ENCODE results near the gene SNX22.

Gene SNX22

GRCh38 chr15:64125978-64126377, 25.6 kb upstream of the SNX22 start:
- no peak for ATAC-seq (ENCODE audit: low read depth)
- peaks cover 84% of the 10 kb centered on the region for H3K36me3 ChIP-seq (ENCODE audit: low read depth)
- no peak for TF ChIP-seq CTCF (IDR thresholded peaks at IDR 0.05; ENCODE audit: poor library complexity, severe bottlenecking)

GRCh38 chr15:64127521-64128270, 23.8 kb upstream of the SNX22 start:
- TF ChIP-seq CTCF (IDR thresholded peaks at IDR 0.05; ENCODE audit: poor library complexity, severe bottlenecking) = no peak
- Histone ChIP-seq H3K27me3 (ENCODE audit: insufficient read depth, poor library complexity, severe bottlenecking) (no peaks in the 10 kb centered on the region), H3K36me3 (ENCODE audit: low read depth) (peaks cover 84% of the 10 kb centered on the region), H3K4me3 (ENCODE audit: severe bottlenecking) (no peak overlapping the region), H3K4me1 (ENCODE audit: insufficient read depth, poor library complexity, severe bottlenecking) (no peaks in the 10 kb centered on the region), H3K27ac (ENCODE audit: poor library complexity, severe bottlenecking) (no peak overlapping the region), H3K9me3 (ENCODE audit: severe bottlenecking) (no peaks in the 10 kb centered on the region)
- DNase-seq (ENCODE audit: low spot score) (no peak), ATAC-seq (ENCODE audit: low read depth) (no peak)

More at GRCh38 chr15:64125978-64126377, 25.6 kb upstream of the SNX22 start:
- DNase-seq (ENCODE audit: low spot score) = no peak
- H3K4me3 ChIP-seq (ENCODE audit: severe bottlenecking) = no peak overlapping the region
- H3K27me3 ChIP-seq (ENCODE audit: insufficient read depth, poor library complexity, severe bottlenecking) = no peaks in the 10 kb centered on the region
- H3K4me1 ChIP-seq (ENCODE audit: insufficient read depth, poor library complexity, severe bottlenecking) = no peaks in the 10 kb centered on the region
- no peaks in the 10 kb centered on the region for H3K9me3 ChIP-seq (ENCODE audit: severe bottlenecking)
- no peak overlapping the region for H3K27ac ChIP-seq (ENCODE audit: poor library complexity, severe bottlenecking)

- no peaks in the 10 kb centered on the region for H3K27me3 ChIP-seq (ENCODE audit: insufficient read depth, poor library complexity, severe bottlenecking)
- H3K27ac ChIP-seq (ENCODE audit: poor library complexity, severe bottlenecking) = no peak overlapping the region
- peaks cover 95% of the 10 kb centered on the region for H3K36me3 ChIP-seq (ENCODE audit: low read depth)
- ATAC-seq (ENCODE audit: low read depth) (no peak), DNase-seq (ENCODE audit: low spot score) (no peak)
- H3K4me3 ChIP-seq (ENCODE audit: severe bottlenecking) = no peak overlapping the region
- H3K9me3 ChIP-seq (ENCODE audit: severe bottlenecking) = no peaks in the 10 kb centered on the region
- TF ChIP-seq CTCF (IDR thresholded peaks at IDR 0.05; ENCODE audit: poor library complexity, severe bottlenecking) = no peak
- no peaks in the 10 kb centered on the region for H3K4me1 ChIP-seq (ENCODE audit: insufficient read depth, poor library complexity, severe bottlenecking)
Observed at GRCh38 chr15:64130159-64130558, 21.4 kb upstream of the SNX22 start.

GRCh38 chr15:64131547-64131946, 20.0 kb upstream of the SNX22 start:
- H3K4me1 ChIP-seq (ENCODE audit: insufficient read depth, poor library complexity, severe bottlenecking) = no peaks in the 10 kb centered on the region
- no peak overlapping the region for H3K4me3 ChIP-seq (ENCODE audit: severe bottlenecking)
- H3K27ac ChIP-seq (ENCODE audit: poor library complexity, severe bottlenecking) = no peak overlapping the region
- ATAC-seq (ENCODE audit: low read depth) = no peak
- no peak for TF ChIP-seq CTCF (IDR thresholded peaks at IDR 0.05; ENCODE audit: poor library complexity, severe bottlenecking)
- peaks cover 99% of the 10 kb centered on the region for H3K36me3 ChIP-seq (ENCODE audit: low read depth)
- no peaks in the 10 kb centered on the region for H3K27me3 ChIP-seq (ENCODE audit: insufficient read depth, poor library complexity, severe bottlenecking)
- no peak for DNase-seq (ENCODE audit: low spot score)
- H3K9me3 ChIP-seq (ENCODE audit: severe bottlenecking) = no peaks in the 10 kb centered on the region

DNA sequence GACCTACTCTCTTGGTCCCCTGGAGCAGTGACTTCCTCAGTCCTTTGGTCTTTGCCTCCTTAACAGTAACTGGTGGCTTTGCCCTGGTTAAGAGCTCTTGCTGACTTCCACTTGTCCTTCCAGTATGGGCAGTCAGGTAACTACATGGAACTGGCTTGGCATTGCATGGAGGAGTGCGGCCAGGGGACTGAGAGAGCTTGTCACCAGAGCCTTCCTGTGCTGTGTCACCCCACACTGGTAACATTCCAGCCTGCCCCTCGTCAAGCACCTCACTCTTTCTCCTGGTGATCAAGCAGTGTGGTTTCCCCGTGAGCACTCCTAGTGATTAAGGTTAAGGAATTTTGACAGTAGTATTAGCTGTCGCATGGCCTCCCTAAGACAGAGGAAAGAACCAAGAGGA, 19.3 kb upstream of the SNX22 start:
- Histone ChIP-seq H3K4me1 (ENCODE audit: insufficient read depth, poor library complexity, severe bottlenecking) (no peaks in the 10 kb centered on the region), H3K36me3 (ENCODE audit: low read depth) (peaks cover 99% of the 10 kb centered on the region), H3K27me3 (ENCODE audit: insufficient read depth, poor library complexity, severe bottlenecking) (no peaks in the 10 kb centered on the region), H3K27ac (ENCODE audit: poor library complexity, severe bottlenecking) (no peak overlapping the region), H3K9me3 (ENCODE audit: severe bottlenecking) (no peaks in the 10 kb centered on the region), H3K4me3 (ENCODE audit: severe bottlenecking) (no peak overlapping the region)
- ATAC-seq (ENCODE audit: low read depth) = no peak
- no peak for DNase-seq (ENCODE audit: low spot score)
- TF ChIP-seq CTCF (IDR thresholded peaks at IDR 0.05; ENCODE audit: poor library complexity, severe bottlenecking) = no peak
